Neuronal stem cell (in vitro differentiated cells): ENCODE data around the gene PTGFR.

ENCODE experiments used
- DNase-seq: peaks from one replicate; pipeline ENCODE4 v3.0.0-alpha.2; 2013; ENCODE audit warnings: low spot score
- H2AFZ ChIP-seq: one replicate; pipeline ENCODE4 v1.6.1; 2013; ENCODE audit warnings: mild to moderate bottlenecking, low read length, inconsistent platforms
- H2AK5ac ChIP-seq: 2 replicates; pipeline ENCODE4 v1.6.1; 2013; ENCODE audit warnings: low read depth, mild to moderate bottlenecking, inconsistent platforms, low read length, moderate library complexity, mixed read lengths
- H2BK120ac ChIP-seq: 2 replicates; pipeline ENCODE4 v1.6.1; 2013; ENCODE audit warnings: low read depth, mild to moderate bottlenecking, inconsistent platforms, low read length, moderate library complexity, mixed read lengths
- H2BK12ac ChIP-seq: one replicate; pipeline ENCODE4 v1.6.1; 2013; ENCODE audit warnings: low read length, inconsistent platforms
- H2BK15ac ChIP-seq: 2 replicates; pipeline ENCODE4 v1.6.1; 2013; ENCODE audit warnings: mild to moderate bottlenecking, low read length, inconsistent platforms, mixed read lengths
- H2BK5ac ChIP-seq: one replicate; pipeline ENCODE4 v1.6.1; 2013; ENCODE audit warnings: inconsistent platforms, mild to moderate bottlenecking, low read length, moderate library complexity
- H3K14ac ChIP-seq: one replicate; pipeline ENCODE4 v1.6.1; 2013; ENCODE audit warnings: low read length, inconsistent platforms
- H3K18ac ChIP-seq: 2 replicates; pipeline ENCODE4 v1.6.1; 2013; ENCODE audit warnings: low read length, inconsistent platforms
- H3K23ac ChIP-seq: 2 replicates; pipeline ENCODE4 v1.6.1; 2013; ENCODE audit warnings: low read depth, mild to moderate bottlenecking, mixed read lengths, low read length, inconsistent platforms; ENCODE audit not compliant: poor library complexity
- H3K27ac ChIP-seq: replicated peaks from 3 replicates; pipeline ENCODE4 v1.5.1; 2013; ENCODE audit warnings: low read length, inconsistent platforms
- H3K27me3 ChIP-seq, 3 experiments: 2 replicates each; pipeline ENCODE4 v1.6.1; 2013; ENCODE audit warnings: low read length in 3 of 3, mild to moderate bottlenecking in 2 of 3, inconsistent platforms in 1 of 3, low read depth in 1 of 3, mixed read lengths in 1 of 3, moderate library complexity in 1 of 3; ENCODE audit not compliant: control insufficient read depth in 3 of 3, insufficient read depth in 3 of 3
- H3K36me3 ChIP-seq, 2 donors: replicated peaks in 1 of 2; 2 replicates each; pipeline ENCODE4 v1.6.1; 2013; ENCODE audit warnings: low read length in 2 of 2; ENCODE audit not compliant: control insufficient read depth in 2 of 2, insufficient read depth in 2 of 2
- H3K4ac ChIP-seq: 2 replicates; pipeline ENCODE4 v1.6.1; 2013; ENCODE audit warnings: inconsistent platforms, mild to moderate bottlenecking, low read length, moderate library complexity
- H3K4me1 ChIP-seq, 2 donors: 1 replicate in 1 of 2; 2 replicates in 1 of 2; pipeline ENCODE4 v1.6.1; 2013; ENCODE audit warnings: low read length in 2 of 2, low read depth in 1 of 2; ENCODE audit not compliant: control insufficient read depth in 2 of 2, insufficient read depth in 1 of 2
- H3K4me2 ChIP-seq: one replicate; pipeline ENCODE4 v1.6.1; 2013; ENCODE audit warnings: mild to moderate bottlenecking, low read length, inconsistent platforms; ENCODE audit not compliant: insufficient read depth, poor library complexity, severe bottlenecking
- H3K4me3 ChIP-seq, 2 donors: 2 replicates each; pipeline ENCODE4 v1.5.1; 2013; ENCODE audit warnings: low read length in 2 of 2, mild to moderate bottlenecking in 2 of 2, inconsistent platforms in 1 of 2, moderate library complexity in 1 of 2
- H3K79me1 ChIP-seq: one replicate; pipeline ENCODE4 v1.6.1; 2013; ENCODE audit warnings: low read depth, mild to moderate bottlenecking, inconsistent platforms, low read length, moderate library complexity
- H3K9ac ChIP-seq: one replicate; pipeline ENCODE4 v1.6.1; 2013; ENCODE audit warnings: mild to moderate bottlenecking, low read depth, low read length, inconsistent platforms; ENCODE audit not compliant: poor library complexity
- H3K9me3 ChIP-seq, 2 donors: replicated peaks in 1 of 2; 2 replicates each; pipeline versions ENCODE3 to v1.6.1; 2013; ENCODE audit warnings: low read length in 2 of 2, mild to moderate bottlenecking in 2 of 2, inconsistent platforms in 1 of 2, low read depth in 1 of 2, mixed read lengths in 1 of 2, moderate library complexity in 1 of 2; ENCODE audit not compliant: control insufficient read depth in 2 of 2, insufficient read depth in 1 of 2
- H4K8ac ChIP-seq: one replicate; pipeline ENCODE4 v1.6.1; 2013; ENCODE audit warnings: low read depth, mild to moderate bottlenecking, inconsistent platforms, low read length, moderate library complexity
- H4K91ac ChIP-seq: one replicate; pipeline ENCODE4 v1.6.1; 2013; ENCODE audit warnings: low read length, low read depth, mild to moderate bottlenecking, inconsistent platforms; ENCODE audit not compliant: poor library complexity
- WGBS, 2 donors: extraction: QIAGEN DNeasy Blood & Tissue Kit; methylation state at CpG; one replicate each; pipeline ENCODE4 v1.1.7; 2013; ENCODE audit warnings: missing lambda C conversion rate in 2 of 2, mixed read lengths in 1 of 2; ENCODE audit not compliant: insufficient read length in 2 of 2, insufficient replicate concordance in 1 of 2; ENCODE audit errors: extremely low coverage in 2 of 2; 5-methylcytosine and 5-hydroxymethylcytosine counted together

PTGFR gene

GRCh38 chr1:78491451-78492071 lies 787 bp downstream of the PTGFR start:
- no peak overlapping the region for H3K27ac ChIP-seq

GRCh38 chr1:78492386-78492950 lies 1.7 kb downstream of the PTGFR start:
- H2BK5ac ChIP-seq, result no peak overlapping the region
- H3K4ac ChIP-seq, result no peak overlapping the region
- no peak overlapping the region for H4K91ac ChIP-seq
- no peak overlapping the region for H2AK5ac ChIP-seq
- H3K9ac ChIP-seq, result no peak overlapping the region
- no peak overlapping the region for H3K4me3 ChIP-seq
- H3K79me1 ChIP-seq, result no peaks in the 10 kb centered on the region
- no peak for DNase-seq
- no peaks in the 10 kb centered on the region for H3K36me3 ChIP-seq
- H3K27me3 ChIP-seq, result peaks cover 0 to 43% (median 24%) of the 10 kb centered on the region in 3 experiments
- no peak overlapping the region for H3K14ac ChIP-seq
- H3K27ac ChIP-seq, result no peak overlapping the region
- no peak overlapping the region for H3K23ac ChIP-seq
- H3K4me1 ChIP-seq, result peaks cover 2 to 9% of the 10 kb centered on the region in 2 donors
- no peak overlapping the region for H3K4me2 ChIP-seq
- H2BK120ac ChIP-seq, result no peak overlapping the region
- H2AFZ ChIP-seq, result no peak overlapping the region
- no peak overlapping the region for H3K18ac ChIP-seq
- WGBS, 2 donors, result no CpG with 5 or more reads among the region's 12 CpGs
- H3K9me3 ChIP-seq, result no peaks in the 10 kb centered on the region
- H4K8ac ChIP-seq, result no peak overlapping the region
- no peak overlapping the region for H2BK15ac ChIP-seq
- H2BK12ac ChIP-seq, result no peak overlapping the region

More at GRCh38 chr1:78491451-78492071, 787 bp downstream of the PTGFR start:
- Histone ChIP-seq H3K4me2 (peak overlapping the region; percentile 94), H3K79me1 (no peaks in the 10 kb centered on the region), H3K27me3 (peaks cover 0 to 43% (median 24%) of the 10 kb centered on the region in 3 experiments), H2BK12ac (no peak overlapping the region), H3K23ac (no peak overlapping the region), H3K18ac (peak overlapping the region; percentile 21), H3K4ac (no peak overlapping the region), H2BK15ac (no peak overlapping the region), H2AK5ac (no peak overlapping the region), H2BK120ac (no peak overlapping the region), H4K8ac (no peak overlapping the region), H3K4me1 (peaks cover 2 to 9% of the 10 kb centered on the region in 2 donors), H2BK5ac (peak overlapping the region; percentile 6), H3K4me3 (peak overlapping the region; percentile 38 to 81), H3K14ac (no peak overlapping the region), H4K91ac (no peak overlapping the region), H3K9me3 (no peaks in the 10 kb centered on the region), H3K9ac (no peak overlapping the region), H3K36me3 (no peaks in the 10 kb centered on the region), H2AFZ (peak overlapping the region; percentile 90)
- DNase-seq, result peak; percentile 8
- WGBS, 2 donors, result no CpG with 5 or more reads among the region's 37 CpGs

- no peaks in the 10 kb centered on the region for H3K9me3 ChIP-seq
- H2BK120ac ChIP-seq, result no peak overlapping the region
- no peak overlapping the region for H3K4me2 ChIP-seq
- no peak overlapping the region for H3K4ac ChIP-seq
- no CpG with 5 or more reads among the region's 1 CpG for WGBS, 2 donors
- peaks cover 2 to 9% of the 10 kb centered on the region in 2 donors for H3K4me1 ChIP-seq
- no peak overlapping the region for H3K27ac ChIP-seq
- no peak overlapping the region for H2BK15ac ChIP-seq
- H4K91ac ChIP-seq, result no peak overlapping the region
- H3K79me1 ChIP-seq, result no peaks in the 10 kb centered on the region
- no peak overlapping the region for H2AFZ ChIP-seq
- H3K27me3 ChIP-seq, result peaks cover 0 to 43% (median 24%) of the 10 kb centered on the region in 3 experiments
- no peak overlapping the region for H2BK12ac ChIP-seq
- H3K36me3 ChIP-seq, result no peaks in the 10 kb centered on the region
- H2BK5ac ChIP-seq, result no peak overlapping the region
- no peak for DNase-seq
- H3K23ac ChIP-seq, result no peak overlapping the region
- no peak overlapping the region for H3K14ac ChIP-seq
- H4K8ac ChIP-seq, result no peak overlapping the region
- H3K4me3 ChIP-seq, result no peak overlapping the region
- H3K18ac ChIP-seq, result no peak overlapping the region
- H3K9ac ChIP-seq, result no peak overlapping the region
- no peak overlapping the region for H2AK5ac ChIP-seq
These were observed 2.7 kb downstream of the PTGFR start for GRCh38 chr1:78493451-78493850.

- H4K91ac ChIP-seq, result no peak overlapping the region
- H2AFZ ChIP-seq, result no peak overlapping the region
- H3K4me3 ChIP-seq, result no peak overlapping the region
- H3K4me2 ChIP-seq, result no peak overlapping the region
- H3K14ac ChIP-seq, result no peak overlapping the region
- DNase-seq, result no peak
- no peak overlapping the region for H4K8ac ChIP-seq
- H3K27ac ChIP-seq, result no peak overlapping the region
- H2AK5ac ChIP-seq, result no peak overlapping the region
- H2BK5ac ChIP-seq, result no peak overlapping the region
- no peak overlapping the region for H3K18ac ChIP-seq
- H3K4me1 ChIP-seq, result no peaks in the 10 kb centered on the region
- no peak overlapping the region for H2BK15ac ChIP-seq
- no peak overlapping the region for H3K23ac ChIP-seq
- no peak overlapping the region for H2BK120ac ChIP-seq
- H2BK12ac ChIP-seq, result no peak overlapping the region
- no peak overlapping the region for H3K4ac ChIP-seq
- H3K9me3 ChIP-seq, result no peaks in the 10 kb centered on the region
- peaks cover 0 to 16% (median 7%) of the 10 kb centered on the region in 3 experiments for H3K27me3 ChIP-seq
- no CpG with 5 or more reads among the region's 4 CpGs for WGBS, 2 donors
- no peaks in the 10 kb centered on the region for H3K36me3 ChIP-seq
- H3K79me1 ChIP-seq, result no peaks in the 10 kb centered on the region
- no peak overlapping the region for H3K9ac ChIP-seq
These were observed 6.4 kb downstream of the PTGFR start for GRCh38 chr1:78497201-78497600.
